Colonic mucosa (tissue), 4 donors: ENCODE results near the gene RPTOR. TPM values are rescaled to one million over a fixed set of nuclear protein-coding genes. Genes with fewer than 3 reads are reported as not detected.

Source experiments
- DNase-seq: peaks from one replicate; pipeline ENCODE4 v3.0.0-alpha.2; 2020
- H3K27ac ChIP-seq: fragments of 200-600 bp; one replicate; pipeline ENCODE4 v1.8.0; 2021
- H3K27me3 ChIP-seq: fragments of 200-600 bp; one replicate; pipeline ENCODE4 v1.8.0; 2021
- H3K36me3 ChIP-seq: fragments of 200-600 bp; one replicate; pipeline ENCODE4 v1.8.0; 2021
- H3K4me1 ChIP-seq: fragments of 200-600 bp; one replicate; pipeline ENCODE4 v1.8.0; 2021; ENCODE audit warnings: mild to moderate bottlenecking
- H3K4me3 ChIP-seq: fragments of 200-600 bp; one replicate; pipeline ENCODE4 v1.8.0; 2021
- H3K9ac ChIP-seq, 2 donors: one replicate each; pipeline ENCODE4 v1.7.0; 2013; ENCODE audit warnings: control low read depth in 2 of 2, low read depth in 2 of 2, low read length in 2 of 2
- H3K9me3 ChIP-seq: fragments of 200-600 bp; one replicate; pipeline ENCODE4 v1.8.0; 2021
- CTCF ChIP-seq: fragments of 200-600 bp; IDR thresholded peaks from one replicate; pipeline ENCODE4 v1.8.0; 2022; ENCODE audit warnings: antibody characterized with exemption, mild to moderate bottlenecking
- intact Hi-C: fragments of 100-400 bp; cut with DNase I; formaldehyde crosslinking; loops from one replicate; pipeline ENCODE4 v1.14.1; 2022
- total RNA-seq, 2 donors: library from RNA; stranded (reverse); fragmentation: NEBNext Ultra II Directional in 1 of 2; extraction: Animal tissue kit (Norgen Biotek cat#: 25700) in 1 of 2; gene quantifications; one replicate each; pipeline ENCODE4 v1.2.1, GENCODE V29; 2021
- donor health status: healthy.
- donor health status: DM: no; HTN: no; CAD: no.
- donor health status: DM: no; HTN: no; CAD: no.

Gene RPTOR
- total RNA-seq, 2 donors from 2014 or later, result 21.2 to 39.6 TPM

GRCh38 chr17:80913928-80914821 lies 369.5 kb downstream of the RPTOR start:
- DNase-seq, result no peak
- H3K36me3 ChIP-seq, result no peaks in the 10 kb centered on the region
- H3K4me1 ChIP-seq, result no peaks in the 10 kb centered on the region
- no peaks in the 10 kb centered on the region for H3K27me3 ChIP-seq
- no peak overlapping the region for H3K27ac ChIP-seq
- no peak for TF ChIP-seq CTCF
- no peaks in the 10 kb centered on the region for H3K9me3 ChIP-seq
- no peak overlapping the region for H3K9ac ChIP-seq
- no peak overlapping the region for H3K4me3 ChIP-seq
- intact Hi-C loops, result no loop called here

- Histone ChIP-seq H3K36me3 (no peaks in the 10 kb centered on the region), H3K4me3 (no peak overlapping the region), H3K27ac (no peak overlapping the region), H3K9ac (no peak overlapping the region), H3K27me3 (no peaks in the 10 kb centered on the region), H3K4me1 (no peaks in the 10 kb centered on the region), H3K9me3 (no peaks in the 10 kb centered on the region)
- no peak for DNase-seq
- intact Hi-C loops, result no loop called here
- TF ChIP-seq CTCF, result no peak
These were observed 371.6 kb downstream of the RPTOR start for GRCh38 chr17:80916246-80916645.

GRCh38 chr17:80917716-80918560 lies 373.3 kb downstream of the RPTOR start:
- no peak for TF ChIP-seq CTCF
- H3K4me1 ChIP-seq, result no peaks in the 10 kb centered on the region
- H3K36me3 ChIP-seq, result no peaks in the 10 kb centered on the region
- intact Hi-C loops, result no loop called here
- DNase-seq, result no peak
- H3K4me3 ChIP-seq, result no peak overlapping the region
- no peak overlapping the region for H3K9ac ChIP-seq
- H3K27ac ChIP-seq, result no peak overlapping the region
- no peaks in the 10 kb centered on the region for H3K27me3 ChIP-seq
- no peaks in the 10 kb centered on the region for H3K9me3 ChIP-seq

GRCh38 chr17:80918731-80919130 lies 374.1 kb downstream of the RPTOR start:
- no peak overlapping the region for H3K27ac ChIP-seq
- no peaks in the 10 kb centered on the region for H3K36me3 ChIP-seq
- DNase-seq, result no peak
- H3K4me3 ChIP-seq, result no peak overlapping the region
- no peaks in the 10 kb centered on the region for H3K4me1 ChIP-seq
- H3K27me3 ChIP-seq, result no peaks in the 10 kb centered on the region
- H3K9ac ChIP-seq, result no peak overlapping the region
- no peaks in the 10 kb centered on the region for H3K9me3 ChIP-seq
- intact Hi-C loops, result no loop called here
- TF ChIP-seq CTCF, result no peak

GRCh38 chr17:80919331-80920311 lies 375.0 kb downstream of the RPTOR start:
- Histone ChIP-seq H3K27me3 (no peaks in the 10 kb centered on the region), H3K9me3 (no peaks in the 10 kb centered on the region), H3K4me3 (no peak overlapping the region), H3K4me1 (no peaks in the 10 kb centered on the region), H3K27ac (no peak overlapping the region), H3K9ac (no peak overlapping the region), H3K36me3 (no peaks in the 10 kb centered on the region)
- DNase-seq, result no peak
- intact Hi-C loops, result no loop called here
- no peak for TF ChIP-seq CTCF
